Liver (tissue), 3 donors: ENCODE measurements around the gene IFNGR1.

ENCODE experiments used
- EGR1 ChIP-seq, 2 donors: IDR thresholded peaks; 2 replicates each; pipeline ENCODE4 v1.6.1; 2016 to 2018; ENCODE audit warnings: antibody characterized with exemption in 2 of 2, low read depth in 2 of 2
- GABPA ChIP-seq, 2 donors: IDR thresholded peaks in 1 of 2; conservative IDR thresholded peaks in 1 of 2; 2 replicates each; pipeline ENCODE4 v1.6.1; 2016; ENCODE audit warnings: antibody characterized with exemption in 2 of 2, mild to moderate bottlenecking in 1 of 2, moderate library complexity in 1 of 2
- JUND ChIP-seq, 2 donors: IDR thresholded peaks; 2 replicates each; pipeline ENCODE4 v1.6.1; 2016; ENCODE audit warnings: antibody characterized with exemption in 2 of 2
- RXRA ChIP-seq, 2 donors: IDR thresholded peaks; 2 replicates each; pipeline ENCODE4 v1.6.1; 2017 to 2018; ENCODE audit warnings: antibody characterized with exemption in 2 of 2, mild to moderate bottlenecking in 1 of 2
- SP1 ChIP-seq: IDR thresholded peaks from 2 replicates; pipeline ENCODE4 v1.6.1; 2018; ENCODE audit warnings: antibody characterized with exemption, mild to moderate bottlenecking
- TAF1 ChIP-seq: conservative IDR thresholded peaks from 2 replicates; pipeline ENCODE4 v1.6.1; 2016; ENCODE audit warnings: antibody characterized with exemption, mild to moderate bottlenecking
- YY1 ChIP-seq: IDR thresholded peaks from 2 replicates; pipeline ENCODE4 v1.6.1; 2016; ENCODE audit warnings: antibody characterized with exemption, mild to moderate bottlenecking
- TF ChIP-seq, protein P1 (sequence below): fragments of 150-350 bp; IDR thresholded peaks from 2 replicates; pipeline ENCODE4 v1.5.1; 2017; ENCODE audit warnings: improper control_type of control experiment, low read depth, low read length; ENCODE audit not compliant: missing input control
- TF ChIP-seq, protein P2 (sequence below): IDR thresholded peaks from 2 replicates; pipeline ENCODE4 v1.6.1; 2016; ENCODE audit warnings: antibody characterized with exemption
- TF ChIP-seq, protein P3 (sequence below): IDR thresholded peaks from 2 replicates; pipeline ENCODE4 v1.6.1; 2016; ENCODE audit warnings: antibody characterized with exemption
- TF ChIP-seq, protein P4 (sequence below): IDR thresholded peaks from 2 replicates; pipeline ENCODE4 v1.6.1; 2016; ENCODE audit warnings: antibody characterized with exemption
- TF ChIP-seq, protein P5 (sequence below): IDR thresholded peaks from 2 replicates; pipeline ENCODE4 v1.6.1; 2016; ENCODE audit warnings: antibody characterized with exemption, mild to moderate bottlenecking
- donor health status: healthy.
- donor health status: healthy.

DNA sequence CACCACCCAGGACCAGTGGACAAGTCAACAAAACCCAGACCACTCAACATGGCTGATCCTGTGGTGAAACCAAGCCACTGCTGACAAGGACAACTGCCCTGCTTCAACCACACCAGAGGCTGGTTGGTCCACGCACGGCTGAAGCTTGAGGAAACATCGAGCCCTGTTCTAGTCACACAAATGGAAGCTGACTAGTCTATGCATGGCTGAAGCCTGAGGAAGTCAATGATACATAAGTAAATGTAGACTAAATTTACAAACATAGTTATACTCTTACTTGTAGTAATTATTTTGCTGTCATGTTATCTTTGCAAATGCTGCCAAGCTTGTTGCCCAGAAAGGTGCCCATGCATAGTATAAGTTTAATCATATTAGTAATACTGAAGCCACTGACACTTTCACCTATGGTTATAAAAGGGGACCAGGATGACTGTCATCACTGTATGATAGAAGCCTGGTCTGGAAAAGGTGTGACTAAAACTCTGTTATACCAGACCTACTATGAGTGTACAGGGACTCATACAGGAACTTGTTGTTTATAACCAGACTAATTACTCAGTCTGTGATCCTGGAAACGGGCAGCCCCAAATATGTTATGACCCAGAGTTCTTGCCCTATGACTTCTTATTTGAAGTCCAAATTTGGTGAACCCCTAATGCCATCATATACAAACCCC is 51.3 kb downstream of the IFNGR1 start:
- TF ChIP-seq SP1 (no peak), GABPA (IDR thresholded peaks at IDR 0.05 in 1 of 2, conservative IDR thresholded peaks at IDR 0.05 in 1 of 2) (no peak), YY1 (no peak), EGR1 (IDR thresholded peaks at IDR 0.05; ENCODE audit: low read depth in 2 of 2) (no peak), RXRA (IDR thresholded peaks at IDR 0.05) (no peak), TAF1 (no peak), JUND (IDR thresholded peaks at IDR 0.05) (no peak)
- TF ChIP-seq, protein P1, sequence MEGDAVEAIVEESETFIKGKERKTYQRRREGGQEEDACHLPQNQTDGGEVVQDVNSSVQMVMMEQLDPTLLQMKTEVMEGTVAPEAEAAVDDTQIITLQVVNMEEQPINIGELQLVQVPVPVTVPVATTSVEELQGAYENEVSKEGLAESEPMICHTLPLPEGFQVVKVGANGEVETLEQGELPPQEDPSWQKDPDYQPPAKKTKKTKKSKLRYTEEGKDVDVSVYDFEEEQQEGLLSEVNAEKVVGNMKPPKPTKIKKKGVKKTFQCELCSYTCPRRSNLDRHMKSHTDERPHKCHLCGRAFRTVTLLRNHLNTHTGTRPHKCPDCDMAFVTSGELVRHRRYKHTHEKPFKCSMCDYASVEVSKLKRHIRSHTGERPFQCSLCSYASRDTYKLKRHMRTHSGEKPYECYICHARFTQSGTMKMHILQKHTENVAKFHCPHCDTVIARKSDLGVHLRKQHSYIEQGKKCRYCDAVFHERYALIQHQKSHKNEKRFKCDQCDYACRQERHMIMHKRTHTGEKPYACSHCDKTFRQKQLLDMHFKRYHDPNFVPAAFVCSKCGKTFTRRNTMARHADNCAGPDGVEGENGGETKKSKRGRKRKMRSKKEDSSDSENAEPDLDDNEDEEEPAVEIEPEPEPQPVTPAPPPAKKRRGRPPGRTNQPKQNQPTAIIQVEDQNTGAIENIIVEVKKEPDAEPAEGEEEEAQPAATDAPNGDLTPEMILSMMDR = no peak
- TF ChIP-seq, protein P2, sequence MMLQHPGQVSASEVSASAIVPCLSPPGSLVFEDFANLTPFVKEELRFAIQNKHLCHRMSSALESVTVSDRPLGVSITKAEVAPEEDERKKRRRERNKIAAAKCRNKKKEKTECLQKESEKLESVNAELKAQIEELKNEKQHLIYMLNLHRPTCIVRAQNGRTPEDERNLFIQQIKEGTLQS = no peak
- TF ChIP-seq, protein P3, sequence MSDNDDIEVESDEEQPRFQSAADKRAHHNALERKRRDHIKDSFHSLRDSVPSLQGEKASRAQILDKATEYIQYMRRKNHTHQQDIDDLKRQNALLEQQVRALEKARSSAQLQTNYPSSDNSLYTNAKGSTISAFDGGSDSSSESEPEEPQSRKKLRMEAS = no peak
- TF ChIP-seq, protein P4, sequence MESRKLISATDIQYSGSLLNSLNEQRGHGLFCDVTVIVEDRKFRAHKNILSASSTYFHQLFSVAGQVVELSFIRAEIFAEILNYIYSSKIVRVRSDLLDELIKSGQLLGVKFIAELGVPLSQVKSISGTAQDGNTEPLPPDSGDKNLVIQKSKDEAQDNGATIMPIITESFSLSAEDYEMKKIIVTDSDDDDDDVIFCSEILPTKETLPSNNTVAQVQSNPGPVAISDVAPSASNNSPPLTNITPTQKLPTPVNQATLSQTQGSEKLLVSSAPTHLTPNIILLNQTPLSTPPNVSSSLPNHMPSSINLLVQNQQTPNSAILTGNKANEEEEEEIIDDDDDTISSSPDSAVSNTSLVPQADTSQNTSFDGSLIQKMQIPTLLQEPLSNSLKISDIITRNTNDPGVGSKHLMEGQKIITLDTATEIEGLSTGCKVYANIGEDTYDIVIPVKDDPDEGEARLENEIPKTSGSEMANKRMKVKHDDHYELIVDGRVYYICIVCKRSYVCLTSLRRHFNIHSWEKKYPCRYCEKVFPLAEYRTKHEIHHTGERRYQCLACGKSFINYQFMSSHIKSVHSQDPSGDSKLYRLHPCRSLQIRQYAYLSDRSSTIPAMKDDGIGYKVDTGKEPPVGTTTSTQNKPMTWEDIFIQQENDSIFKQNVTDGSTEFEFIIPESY = no peak
- TF ChIP-seq, protein P5, sequence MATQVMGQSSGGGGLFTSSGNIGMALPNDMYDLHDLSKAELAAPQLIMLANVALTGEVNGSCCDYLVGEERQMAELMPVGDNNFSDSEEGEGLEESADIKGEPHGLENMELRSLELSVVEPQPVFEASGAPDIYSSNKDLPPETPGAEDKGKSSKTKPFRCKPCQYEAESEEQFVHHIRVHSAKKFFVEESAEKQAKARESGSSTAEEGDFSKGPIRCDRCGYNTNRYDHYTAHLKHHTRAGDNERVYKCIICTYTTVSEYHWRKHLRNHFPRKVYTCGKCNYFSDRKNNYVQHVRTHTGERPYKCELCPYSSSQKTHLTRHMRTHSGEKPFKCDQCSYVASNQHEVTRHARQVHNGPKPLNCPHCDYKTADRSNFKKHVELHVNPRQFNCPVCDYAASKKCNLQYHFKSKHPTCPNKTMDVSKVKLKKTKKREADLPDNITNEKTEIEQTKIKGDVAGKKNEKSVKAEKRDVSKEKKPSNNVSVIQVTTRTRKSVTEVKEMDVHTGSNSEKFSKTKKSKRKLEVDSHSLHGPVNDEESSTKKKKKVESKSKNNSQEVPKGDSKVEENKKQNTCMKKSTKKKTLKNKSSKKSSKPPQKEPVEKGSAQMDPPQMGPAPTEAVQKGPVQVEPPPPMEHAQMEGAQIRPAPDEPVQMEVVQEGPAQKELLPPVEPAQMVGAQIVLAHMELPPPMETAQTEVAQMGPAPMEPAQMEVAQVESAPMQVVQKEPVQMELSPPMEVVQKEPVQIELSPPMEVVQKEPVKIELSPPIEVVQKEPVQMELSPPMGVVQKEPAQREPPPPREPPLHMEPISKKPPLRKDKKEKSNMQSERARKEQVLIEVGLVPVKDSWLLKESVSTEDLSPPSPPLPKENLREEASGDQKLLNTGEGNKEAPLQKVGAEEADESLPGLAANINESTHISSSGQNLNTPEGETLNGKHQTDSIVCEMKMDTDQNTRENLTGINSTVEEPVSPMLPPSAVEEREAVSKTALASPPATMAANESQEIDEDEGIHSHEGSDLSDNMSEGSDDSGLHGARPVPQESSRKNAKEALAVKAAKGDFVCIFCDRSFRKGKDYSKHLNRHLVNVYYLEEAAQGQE = no peak
